Esophagus squamous epithelium (tissue), 5 donors: ENCODE data around the gene CLTCL1. TPM values are rescaled to one million over a fixed set of nuclear protein-coding genes. Genes with fewer than 3 reads are reported as not detected.

Source experiments
- DNase-seq: peaks from one replicate; lab custom pipeline; 2025; lab: John Stamatoyannopoulos, UW
- H3K27ac ChIP-seq, 4 donors: fragments of 200-600 bp; sonication (generic); one replicate each; pipeline ENCODE4 v1.5.1; 2016 to 2019; ENCODE audit warnings: mild to moderate bottlenecking in 1 of 4
- H3K27me3 ChIP-seq, 4 donors: fragments of 200-600 bp; sonication (generic); 1 replicate in 3 of 4; 2 replicates in 1 of 4; pipeline versions ENCODE4 v1.5.1 to v1.6.0; 2017 to 2021; ENCODE audit warnings: antibody characterized with exemption in 1 of 4
- H3K36me3 ChIP-seq, 3 donors: fragments of 200-600 bp; sonication (generic); one replicate each; pipeline ENCODE4 v1.5.1; 2016 to 2019
- H3K4me1 ChIP-seq, 3 donors: fragments of 200-600 bp; sonication (generic); one replicate each; pipeline ENCODE4 v1.5.1; 2017 to 2019
- H3K4me3 ChIP-seq, 4 donors: fragments of 200-600 bp; sonication (generic); 1 replicate in 3 of 4; 2 replicates in 1 of 4; pipeline ENCODE4 v1.5.1; 2016 to 2019; ENCODE audit warnings: mild to moderate bottlenecking in 2 of 4, moderate library complexity in 1 of 4
- H3K9me3 ChIP-seq, 3 donors: fragments of 200-600 bp; sonication (generic); one replicate each; pipeline ENCODE4 v1.5.1; 2016 to 2019
- CTCF ChIP-seq, 6 experiments: fragments of 450-650 bp in 4 of 6; fragments of 200-600 bp in 2 of 6; sonication (generic) in 2 of 6; IDR thresholded peaks; one replicate each; pipeline ENCODE4 v1.5.1; 2016 to 2019; ENCODE audit warnings: antibody characterized with exemption in 6 of 6, mild to moderate bottlenecking in 4 of 6, moderate library complexity in 4 of 6
- POLR2A ChIP-seq, 4 donors: fragments of 450-650 bp; IDR thresholded peaks; one replicate each; pipeline ENCODE4 v1.6.1; 2017; ENCODE audit warnings: antibody characterized with exemption in 4 of 4, mild to moderate bottlenecking in 4 of 4, moderate library complexity in 3 of 4
- WGBS, 2 donors: methylation state at CpG; one replicate each; pipeline ENCODE4 v1.1.5; 2018; 5-methylcytosine and 5-hydroxymethylcytosine counted together
- intact Hi-C: fragments of 100-400 bp; cut with DNase I; formaldehyde crosslinking; loops from one replicate; pipeline ENCODE4 v1.15.0; 2022
- total RNA-seq, 4 donors: library from RNA; depleted of rRNA; stranded (reverse); fragments of >200 nt; gene quantifications; one replicate each; pipeline ENCODE4 v1.1.0, GENCODE V29; 2016
- donor health status: DM: yes; HTN: yes; CAD: no.

The CLTCL1 gene
- total RNA-seq, 4 donors from 2014 or later = 3.0 to 7.7 (median 5.1) TPM

GRCh38 chr22:19143967-19144400 lies 147.5 kb downstream of the CLTCL1 start:
- TF ChIP-seq POLR2A (IDR thresholded peaks at IDR 0.05) (no peak), CTCF (IDR thresholded peaks at IDR 0.05) (no peak)
- intact Hi-C loops = no loop called here
- Histone ChIP-seq H3K9me3 (no peaks in the 10 kb centered on the region), H3K4me3 (peak overlapping the region; percentile 78 to 90 (median 82)), H3K27ac (peak overlapping the region; percentile 82 to 89 (median 85)), H3K4me1 (peaks cover 8 to 24% (median 12%) of the 10 kb centered on the region in 3 donors), H3K36me3 (peaks cover 15 to 39% (median 32%) of the 10 kb centered on the region in 3 donors), H3K27me3 (peaks cover 0 to 21% (median 5%) of the 10 kb centered on the region in 4 donors)
- 3 to 7% methylated on average over 14 of the region's 17 CpGs for WGBS, 2 donors
- no peak for DNase-seq

GRCh38 chr22:19143212-19143611 lies 148.3 kb downstream of the CLTCL1 start:
- Histone ChIP-seq H3K4me3 (peak overlapping the region in 2 of 4 donors; percentile 80 to 90), H3K36me3 (peaks cover 23 to 47% (median 39%) of the 10 kb centered on the region in 3 donors), H3K9me3 (no peaks in the 10 kb centered on the region), H3K4me1 (peaks cover 7 to 21% (median 12%) of the 10 kb centered on the region in 3 donors), H3K27me3 (peaks cover 0 to 13% (median 0%) of the 10 kb centered on the region in 4 donors), H3K27ac (no peak overlapping the region)
- intact Hi-C loops = no loop called here
- DNase-seq = no peak
- WGBS, 2 donors = 88 to 89% methylated on average over 3 to 4 of the region's 5 CpGs
- TF ChIP-seq POLR2A (IDR thresholded peaks at IDR 0.05) = no peak
- TF ChIP-seq CTCF (IDR thresholded peaks at IDR 0.05) = no peak

- peaks cover 0 to 5% (median 0%) of the 10 kb centered on the region in 4 donors for H3K27me3 ChIP-seq
- intact Hi-C loops = no loop called here
Observed at GRCh38 chr22:19142394-19142793, 149.1 kb downstream of the CLTCL1 start.

GRCh38 chr22:19139974-19140373 lies 151.5 kb downstream of the CLTCL1 start:
- H3K27ac ChIP-seq = no peak overlapping the region
- intact Hi-C loops = no loop called here
- peaks cover 37 to 79% (median 53%) of the 10 kb centered on the region in 3 donors for H3K36me3 ChIP-seq
- DNase-seq = no peak
- H3K9me3 ChIP-seq = no peaks in the 10 kb centered on the region
- no peak overlapping the region for H3K4me3 ChIP-seq
- H3K4me1 ChIP-seq = peaks cover 7 to 20% (median 12%) of the 10 kb centered on the region in 3 donors
- TF ChIP-seq CTCF (IDR thresholded peaks at IDR 0.05) (no peak), POLR2A (IDR thresholded peaks at IDR 0.05) (no peak)
- H3K27me3 ChIP-seq = no peaks in the 10 kb centered on the region
- WGBS, 2 donors = 43 to 66% methylated on average over 1 to 5 of the region's 5 CpGs

More at GRCh38 chr22:19142394-19142793, 149.1 kb downstream of the CLTCL1 start:
- Histone ChIP-seq H3K36me3 (peaks cover 29 to 55% (median 46%) of the 10 kb centered on the region in 3 donors), H3K27ac (no peak overlapping the region), H3K4me1 (peaks cover 7 to 21% (median 12%) of the 10 kb centered on the region in 3 donors), H3K9me3 (no peaks in the 10 kb centered on the region), H3K4me3 (no peak overlapping the region)
- 100% methylated on average over 2 to 6 of the region's 9 CpGs for WGBS, 2 donors
- DNase-seq = no peak
- no peak for TF ChIP-seq POLR2A (IDR thresholded peaks at IDR 0.05)
- no peak for TF ChIP-seq CTCF (IDR thresholded peaks at IDR 0.05)

GRCh38 chr22:19139001-19139356 lies 152.5 kb downstream of the CLTCL1 start:
- DNase-seq = no peak
- no peak overlapping the region for H3K27ac ChIP-seq
- intact Hi-C loops = no loop called here
- TF ChIP-seq POLR2A (IDR thresholded peaks at IDR 0.05) (no peak), CTCF (IDR thresholded peaks at IDR 0.05) (no peak)
- peaks cover 6 to 13% (median 12%) of the 10 kb centered on the region in 3 donors for H3K4me1 ChIP-seq
- H3K4me3 ChIP-seq = no peak overlapping the region
- no peaks in the 10 kb centered on the region for H3K9me3 ChIP-seq
- no peaks in the 10 kb centered on the region for H3K27me3 ChIP-seq
- no CpG with 5 or more reads among the region's 9 CpGs for WGBS, 2 donors
- peaks cover 44 to 89% (median 63%) of the 10 kb centered on the region in 3 donors for H3K36me3 ChIP-seq
